Left ventricle myocardium inferior (tissue), 1 donor: ENCODE data around the gene CHAD. TPM values are rescaled to one million over a fixed set of nuclear protein-coding genes. Genes with fewer than 3 reads are reported as not detected.
A peak's percentile ranks its signal among the peaks of the same experiment; 100 is the strongest.

Experiments
- DNase-seq: peaks from one replicate; pipeline ENCODE4 v3.0.0-alpha.2; 2020
- H3K27ac ChIP-seq: fragments of 200-600 bp; replicated peaks from 2 replicates; pipeline ENCODE4 v1.8.0; 2021
- H3K27me3 ChIP-seq: fragments of 200-600 bp; 2 replicates; pipeline ENCODE4 v1.8.0; 2021; ENCODE audit warnings: low read depth
- H3K36me3 ChIP-seq: fragments of 200-600 bp; 2 replicates; pipeline ENCODE4 v1.8.0; 2021
- H3K4me1 ChIP-seq: fragments of 200-600 bp; 2 replicates; pipeline ENCODE4 v1.8.0; 2021
- H3K4me3 ChIP-seq: fragments of 200-600 bp; 2 replicates; pipeline ENCODE4 v1.8.0; 2021; ENCODE audit warnings: mild to moderate bottlenecking, moderate library complexity
- H3K9me3 ChIP-seq: fragments of 200-600 bp; replicated peaks from 2 replicates; pipeline ENCODE4 v1.8.0; 2021
- CTCF ChIP-seq: fragments of 200-600 bp; IDR thresholded peaks from 2 replicates; pipeline ENCODE4 v1.8.0; 2021; ENCODE audit warnings: antibody characterized with exemption, mild to moderate bottlenecking, borderline replicate concordance
- intact Hi-C: fragments of 100-400 bp; cut with micrococcal nuclease; formaldehyde crosslinking; loops from one replicate; pipeline ENCODE4 v1.11.0; 2022
- total RNA-seq: library from RNA; stranded (reverse); fragmentation: NEBNext Ultra II Directional; extraction: Animal tissue kit (Norgen Biotek cat#: 25700); gene quantifications from one replicate; pipeline ENCODE4 v1.2.1, GENCODE V29; 2021
- donor health status: DM: no; HTN: yes; CAD: no; lungs with severe emphysema.

Gene CHAD
- total RNA-seq, 1 donor from 2014 or later = not detected

GRCh38 chr17:50444841-50445715 is 23.6 kb downstream of the CHAD start:
- no peak overlapping the region for H3K4me3 ChIP-seq
- TF ChIP-seq CTCF = no peak
- intact Hi-C loops = no loop called here
- H3K27ac ChIP-seq = no peak overlapping the region
- no peaks in the 10 kb centered on the region for H3K27me3 ChIP-seq
- H3K36me3 ChIP-seq = no peaks in the 10 kb centered on the region
- DNase-seq = no peak
- no peaks in the 10 kb centered on the region for H3K9me3 ChIP-seq
- H3K4me1 ChIP-seq = peaks cover 16% of the 10 kb centered on the region

- H3K27me3 ChIP-seq = no peaks in the 10 kb centered on the region
- no peaks in the 10 kb centered on the region for H3K9me3 ChIP-seq
- H3K4me1 ChIP-seq = peaks cover 16% of the 10 kb centered on the region
- intact Hi-C loops = no loop called here
- no peak for DNase-seq
- H3K36me3 ChIP-seq = no peaks in the 10 kb centered on the region
- H3K4me3 ChIP-seq = peak overlapping the region; percentile 16
- TF ChIP-seq CTCF = no peak
- peak overlapping the region; percentile 18 for H3K27ac ChIP-seq
Measured at GRCh38 chr17:50443505-50443974, 25.1 kb downstream of the CHAD start.

GRCh38 chr17:50440838-50441829 is 27.5 kb downstream of the CHAD start:
- no peak for TF ChIP-seq CTCF
- no peak overlapping the region for H3K4me3 ChIP-seq
- H3K27ac ChIP-seq = no peak overlapping the region
- DNase-seq = no peak
- peaks cover 16% of the 10 kb centered on the region for H3K4me1 ChIP-seq
- intact Hi-C loops = no loop called here
- no peaks in the 10 kb centered on the region for H3K27me3 ChIP-seq
- H3K36me3 ChIP-seq = no peaks in the 10 kb centered on the region
- H3K9me3 ChIP-seq = no peaks in the 10 kb centered on the region

- Histone ChIP-seq H3K27me3 (no peaks in the 10 kb centered on the region), H3K36me3 (no peaks in the 10 kb centered on the region), H3K4me1 (peaks cover 16% of the 10 kb centered on the region), H3K9me3 (no peaks in the 10 kb centered on the region), H3K4me3 (no peak overlapping the region), H3K27ac (no peak overlapping the region)
- no peak for DNase-seq
- intact Hi-C loops = no loop called here
- no peak for TF ChIP-seq CTCF
Measured at GRCh38 chr17:50440172-50440837, 28.4 kb downstream of the CHAD start.

DNA sequence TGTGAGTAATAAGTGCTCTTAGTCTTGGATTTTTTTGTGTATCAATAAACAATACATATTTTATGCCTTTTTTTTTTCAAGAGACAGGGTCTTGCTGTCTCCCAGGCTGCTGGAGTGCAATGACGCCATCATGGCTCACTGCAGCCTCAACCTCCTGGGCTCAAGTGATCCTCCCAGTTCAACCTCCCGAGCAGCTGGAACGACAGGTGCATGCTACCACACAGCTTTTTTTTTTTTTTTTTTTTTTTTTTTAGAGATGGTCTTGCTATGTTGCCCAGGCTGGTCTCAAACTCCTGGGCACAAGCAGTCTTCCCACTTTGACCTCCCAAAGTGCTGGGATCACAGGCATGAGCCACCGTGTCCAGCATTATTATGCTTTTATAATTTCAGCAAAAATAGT is 29.7 kb downstream of the CHAD start:
- H3K9me3 ChIP-seq = no peaks in the 10 kb centered on the region
- no peak overlapping the region for H3K4me3 ChIP-seq
- no peak for TF ChIP-seq CTCF
- no peaks in the 10 kb centered on the region for H3K27me3 ChIP-seq
- H3K4me1 ChIP-seq = peaks cover 13% of the 10 kb centered on the region
- no peaks in the 10 kb centered on the region for H3K36me3 ChIP-seq
- H3K27ac ChIP-seq = no peak overlapping the region
- DNase-seq = no peak
- intact Hi-C loops = no loop called here
